GM12873 (cell line): ENCODE results near the gene NELL2.

Source experiments
- TF ChIP-seq, protein P1 (sequence below): IDR thresholded peaks from 2 replicates; pipeline ENCODE4 v1.5.1; 2012; ENCODE audit warnings: low read depth, mild to moderate bottlenecking, moderate library complexity, low read length, control low read depth; ENCODE audit not compliant: insufficient read depth; ENCODE audit errors: missing control alignments

NELL2 gene

GRCh38 chr12:44847403-44847802, 28.7 kb downstream of the NELL2 start:
- TF ChIP-seq, protein P1, sequence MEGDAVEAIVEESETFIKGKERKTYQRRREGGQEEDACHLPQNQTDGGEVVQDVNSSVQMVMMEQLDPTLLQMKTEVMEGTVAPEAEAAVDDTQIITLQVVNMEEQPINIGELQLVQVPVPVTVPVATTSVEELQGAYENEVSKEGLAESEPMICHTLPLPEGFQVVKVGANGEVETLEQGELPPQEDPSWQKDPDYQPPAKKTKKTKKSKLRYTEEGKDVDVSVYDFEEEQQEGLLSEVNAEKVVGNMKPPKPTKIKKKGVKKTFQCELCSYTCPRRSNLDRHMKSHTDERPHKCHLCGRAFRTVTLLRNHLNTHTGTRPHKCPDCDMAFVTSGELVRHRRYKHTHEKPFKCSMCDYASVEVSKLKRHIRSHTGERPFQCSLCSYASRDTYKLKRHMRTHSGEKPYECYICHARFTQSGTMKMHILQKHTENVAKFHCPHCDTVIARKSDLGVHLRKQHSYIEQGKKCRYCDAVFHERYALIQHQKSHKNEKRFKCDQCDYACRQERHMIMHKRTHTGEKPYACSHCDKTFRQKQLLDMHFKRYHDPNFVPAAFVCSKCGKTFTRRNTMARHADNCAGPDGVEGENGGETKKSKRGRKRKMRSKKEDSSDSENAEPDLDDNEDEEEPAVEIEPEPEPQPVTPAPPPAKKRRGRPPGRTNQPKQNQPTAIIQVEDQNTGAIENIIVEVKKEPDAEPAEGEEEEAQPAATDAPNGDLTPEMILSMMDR = no peak

GRCh38 chr12:44846826-44847225, 29.3 kb downstream of the NELL2 start:
- TF ChIP-seq, protein P1 = no peak

GRCh38 chr12:44842669-44843068, 33.4 kb downstream of the NELL2 start:
- TF ChIP-seq, protein P1 = no peak

DNA sequence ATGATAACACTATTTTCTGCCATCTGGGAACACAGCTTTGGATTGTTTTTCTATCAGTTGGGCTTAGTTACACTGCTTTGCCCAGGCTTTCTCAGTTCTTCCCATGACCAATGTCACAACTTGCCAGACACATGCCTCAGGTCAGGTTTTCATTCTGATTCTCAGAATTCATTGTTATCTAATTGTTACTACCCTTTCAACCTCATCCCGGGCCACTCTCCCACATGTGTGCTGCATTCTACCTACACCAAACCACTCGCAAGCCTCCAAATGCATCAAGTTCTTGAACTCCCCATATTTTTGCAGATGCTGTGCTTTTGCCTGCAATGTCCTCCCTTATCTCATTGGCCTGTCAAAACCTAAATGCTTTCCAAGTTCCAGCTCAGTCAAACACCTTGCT, 36.3 kb downstream of the NELL2 start:
- TF ChIP-seq, protein P1 = no peak

GRCh38 chr12:44837114-44837755, 38.9 kb downstream of the NELL2 start:
- TF ChIP-seq, protein P1 = no peak

DNA sequence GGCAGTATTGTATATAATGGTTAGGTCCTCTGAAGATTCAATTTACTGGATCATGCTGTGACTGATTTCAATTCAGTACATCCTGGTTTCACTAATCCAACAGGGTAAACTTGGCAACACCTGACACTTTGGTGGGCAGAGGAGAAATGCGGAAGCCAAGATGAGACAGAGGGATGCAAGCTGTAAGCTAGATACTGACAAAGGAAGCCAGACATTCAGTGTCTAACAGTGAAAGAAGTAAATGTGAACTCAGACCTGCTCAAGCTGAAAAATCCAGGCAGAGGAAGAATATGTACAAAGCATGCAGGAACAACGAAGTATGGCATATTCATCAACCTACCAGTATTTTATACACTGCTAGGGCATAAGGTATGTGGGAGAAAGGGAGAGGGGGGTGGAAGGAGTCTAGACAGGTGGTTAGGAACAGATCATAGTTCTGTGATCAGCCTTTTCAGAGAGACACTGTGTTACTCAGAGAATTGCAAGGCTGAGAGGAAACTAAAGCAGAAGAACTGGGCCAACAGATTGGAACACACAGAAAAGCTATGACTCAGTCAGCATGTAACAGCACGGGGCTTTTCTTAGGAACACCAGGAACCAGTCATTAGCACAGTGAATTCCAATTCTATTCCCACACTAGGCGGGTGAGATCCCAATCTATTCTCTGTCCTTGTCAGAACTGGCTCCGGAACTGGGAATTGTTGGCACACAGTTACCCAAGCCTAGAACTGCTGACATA, 40.3 kb downstream of the NELL2 start:
- TF ChIP-seq, protein P1 = no peak

DNA sequence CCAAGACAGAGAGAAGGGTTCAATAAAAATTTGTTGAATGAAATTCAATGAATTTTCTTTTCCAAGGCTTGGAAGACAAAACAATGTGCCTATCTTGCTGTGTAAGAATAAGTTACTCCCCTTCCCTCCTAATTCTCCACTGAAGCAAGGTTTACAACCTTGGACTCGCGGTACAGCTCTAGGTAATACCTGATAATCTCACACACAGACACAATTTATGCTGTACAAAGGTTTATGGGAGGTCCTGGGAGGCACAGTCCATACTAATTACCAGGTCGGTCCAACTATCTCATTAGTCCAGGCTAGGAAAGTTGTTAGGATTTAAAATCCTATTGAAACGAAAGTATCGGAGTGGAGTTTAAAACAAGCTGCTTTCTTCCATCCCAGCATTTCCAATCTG, 42.6 kb downstream of the NELL2 start:
- TF ChIP-seq, protein P1 = no peak
